HG03135 (cell line): ENCODE results near the gene RAB31.
"Not testable (repeated sequence)": the region's sequence is repeated elsewhere in the genome, so short reads cannot be mapped to it uniquely, and the experiment has no call there.

Experiments used
- ATAC-seq: cut with Tn5 transposase; IDR thresholded peaks from one replicate; pipeline ENCODE4 v1.9.1; 2021; ENCODE audit warnings: mild to moderate bottlenecking, moderate library complexity; ENCODE audit not compliant: unreplicated experiment

The RAB31 gene

DNA sequence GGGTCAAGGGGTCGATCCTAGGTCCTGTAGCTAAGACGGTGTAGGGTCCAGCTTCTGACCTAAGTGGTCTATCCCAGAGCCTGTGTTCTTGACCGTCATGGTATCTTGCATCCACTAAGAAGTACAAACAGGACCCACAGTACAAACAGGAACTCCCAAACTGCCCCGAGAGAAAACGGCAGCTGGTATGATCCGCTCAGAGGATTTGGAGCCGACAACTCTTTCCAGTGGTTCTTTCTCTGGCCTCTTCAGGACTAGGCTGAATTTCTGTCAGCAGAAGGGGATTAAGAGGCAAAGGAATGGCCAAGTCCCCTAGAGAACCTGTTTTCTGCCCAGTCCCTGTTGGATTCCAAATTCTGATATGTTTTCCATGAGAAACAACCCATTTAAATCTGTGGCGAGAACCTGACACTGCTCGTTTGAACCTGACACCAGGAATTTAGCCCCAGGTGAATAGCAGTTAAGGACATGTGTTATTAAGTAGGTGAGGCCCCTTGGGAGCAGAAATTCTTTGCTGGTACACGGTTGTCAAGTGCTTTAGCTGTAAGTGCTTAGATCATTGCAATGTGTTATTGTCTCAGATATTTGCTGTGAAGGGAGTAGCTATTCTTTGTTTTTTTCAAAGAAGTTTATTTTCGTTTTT lies 127.1 kb downstream of the RAB31 start:
- ATAC-seq = no peak

DNA sequence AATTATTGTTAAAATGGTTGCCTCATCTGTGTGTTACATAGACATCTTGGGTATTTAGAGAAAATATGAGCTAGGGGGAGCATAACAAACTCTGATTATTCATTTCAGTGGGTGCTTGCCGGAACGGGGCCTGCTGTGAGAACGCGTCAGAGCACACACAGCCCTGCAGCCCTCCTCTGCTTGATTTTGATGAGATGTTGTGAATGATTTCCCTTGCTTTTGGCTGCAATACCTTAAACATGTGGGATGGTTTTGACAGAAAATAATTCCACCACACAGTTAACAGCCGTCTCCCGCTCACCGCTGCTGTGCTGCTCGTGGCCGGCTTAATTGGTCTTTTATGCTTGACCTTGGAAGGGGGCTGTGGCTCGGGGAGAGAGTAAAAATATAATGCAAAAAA lies 127.7 kb downstream of the RAB31 start:
- no peak for ATAC-seq

DNA sequence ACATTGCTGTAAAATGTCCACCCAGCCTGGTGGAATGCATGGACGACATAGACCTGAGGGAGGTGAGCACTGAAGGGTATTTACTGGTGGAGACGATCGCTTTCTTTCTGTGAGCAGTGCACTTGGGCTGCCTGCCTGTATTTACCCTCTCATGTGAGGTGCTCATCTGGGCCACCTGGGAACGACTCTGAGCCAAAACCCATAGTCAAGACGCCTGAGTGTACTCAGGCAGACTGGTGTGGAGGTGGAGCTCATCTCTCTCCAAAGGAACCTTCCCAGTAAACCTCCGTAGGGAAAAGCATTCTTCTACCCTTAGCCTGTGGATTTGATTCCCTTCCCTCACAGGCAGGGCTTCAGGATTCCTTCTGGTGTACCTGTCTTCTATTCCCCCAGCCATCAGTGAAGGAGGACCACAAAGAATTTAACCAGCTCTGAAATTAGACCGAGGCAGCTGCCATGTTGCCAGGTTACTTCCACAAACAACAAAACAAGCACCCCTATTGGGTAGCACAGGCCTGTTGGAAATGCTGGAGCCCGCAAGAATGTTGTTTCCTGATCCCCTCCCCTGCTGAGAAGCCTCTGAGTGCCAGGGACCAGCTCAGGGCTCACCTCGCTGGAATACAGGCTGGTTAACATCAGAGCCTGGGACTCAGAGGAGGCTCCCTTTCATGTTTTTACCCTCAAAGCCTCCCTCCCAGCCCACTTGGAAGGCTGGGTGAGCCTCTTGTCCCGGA lies 130.2 kb downstream of the RAB31 start:
- ATAC-seq = no peak

DNA sequence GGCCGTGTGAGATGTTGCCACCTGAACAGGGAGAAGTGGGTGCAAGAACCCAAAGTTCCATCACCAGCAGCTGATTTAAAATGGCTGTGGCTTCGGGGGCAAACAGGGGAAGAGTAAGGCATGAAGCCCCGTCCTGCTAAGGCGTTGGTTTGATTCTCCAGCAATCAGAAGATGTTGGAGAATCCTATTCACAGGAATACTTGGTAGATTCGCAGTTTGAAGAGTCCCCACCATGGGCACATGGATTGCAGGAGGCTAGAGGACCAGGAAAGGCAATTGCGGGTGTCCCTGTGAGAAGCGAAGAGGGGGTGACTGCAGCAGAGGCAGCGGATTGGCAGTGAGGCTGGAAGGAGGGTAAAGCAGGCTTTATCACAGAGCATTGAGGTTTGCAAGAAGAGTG lies 131.1 kb downstream of the RAB31 start:
- no peak for ATAC-seq

DNA sequence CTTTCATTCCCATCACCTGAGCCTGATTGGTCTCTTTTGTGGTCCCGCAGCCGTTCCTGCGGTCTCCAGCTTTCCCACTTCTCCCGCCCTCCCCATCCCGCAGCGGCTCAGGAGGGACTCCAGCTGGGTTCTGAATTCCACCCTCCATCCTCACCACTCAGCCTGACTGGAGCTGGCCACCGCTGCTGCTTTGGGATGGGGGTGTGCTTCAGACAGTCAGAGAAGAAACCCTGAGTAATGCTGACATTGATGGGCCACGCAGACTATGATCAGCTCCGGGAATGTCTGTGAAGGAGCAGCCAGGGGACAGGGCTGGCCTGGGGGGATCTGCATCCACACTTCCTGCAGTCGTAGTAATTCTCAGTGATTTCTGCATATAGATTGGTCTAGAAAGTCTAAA lies 131.8 kb downstream of the RAB31 start:
- ATAC-seq = no peak

DNA sequence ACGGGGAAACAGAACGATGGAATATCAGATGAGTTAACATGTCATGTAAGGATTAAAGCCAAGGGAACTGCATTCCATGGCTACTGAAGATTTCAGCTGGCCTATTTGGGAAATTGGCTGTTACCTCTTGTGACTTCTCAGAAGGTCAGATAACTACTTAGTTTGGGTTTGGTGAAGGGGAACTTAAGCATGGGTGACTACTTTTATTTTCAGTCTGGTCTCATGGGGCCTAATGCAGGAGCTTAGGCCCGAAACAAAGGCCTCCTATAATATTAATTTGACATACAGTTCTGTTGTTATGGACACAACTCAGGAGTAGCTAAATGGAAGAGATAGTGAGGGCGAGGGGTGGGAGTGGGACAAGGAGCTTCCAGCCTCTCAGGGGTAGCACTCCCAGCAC lies 133.7 kb downstream of the RAB31 start:
- no peak for ATAC-seq

DNA sequence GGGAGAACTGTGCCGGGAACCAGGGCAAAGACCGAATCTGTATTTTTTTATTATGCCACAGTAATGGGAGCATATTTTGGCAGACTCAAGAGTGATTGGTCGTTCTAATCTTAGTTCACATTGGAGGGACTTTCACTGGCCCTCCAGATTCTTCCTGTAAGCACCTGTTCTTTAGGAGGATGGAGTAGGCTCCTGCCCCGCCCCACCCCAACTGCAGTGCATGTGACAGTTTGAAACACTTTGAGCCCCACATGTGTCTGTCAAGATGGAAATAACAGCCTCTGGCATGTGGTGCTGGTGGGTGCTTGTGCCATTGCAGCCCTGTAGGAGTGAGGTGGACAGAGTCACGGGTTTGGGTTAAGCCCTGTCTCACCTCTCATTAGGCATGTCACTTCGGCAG lies 134.3 kb downstream of the RAB31 start:
- no peak for ATAC-seq

DNA sequence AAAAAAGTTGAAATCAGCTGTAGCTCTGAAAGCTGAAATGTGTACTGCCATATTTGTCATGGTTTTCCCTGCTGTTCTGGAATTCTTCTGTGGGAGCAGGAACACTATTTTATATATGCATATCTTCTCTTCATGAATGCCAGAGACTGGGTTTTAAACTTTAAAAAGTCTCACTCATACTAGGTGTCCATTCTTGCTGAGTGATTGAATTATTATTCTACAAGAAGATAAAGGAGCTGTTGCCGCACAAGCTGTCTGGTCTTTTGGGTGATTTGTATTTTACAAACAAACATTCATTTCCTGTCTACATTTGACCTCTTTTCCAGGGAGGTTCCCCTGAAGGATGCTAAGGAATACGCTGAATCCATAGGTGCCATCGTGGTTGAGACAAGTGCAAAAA lies 137.2 kb downstream of the RAB31 start:
- no peak for ATAC-seq

DNA sequence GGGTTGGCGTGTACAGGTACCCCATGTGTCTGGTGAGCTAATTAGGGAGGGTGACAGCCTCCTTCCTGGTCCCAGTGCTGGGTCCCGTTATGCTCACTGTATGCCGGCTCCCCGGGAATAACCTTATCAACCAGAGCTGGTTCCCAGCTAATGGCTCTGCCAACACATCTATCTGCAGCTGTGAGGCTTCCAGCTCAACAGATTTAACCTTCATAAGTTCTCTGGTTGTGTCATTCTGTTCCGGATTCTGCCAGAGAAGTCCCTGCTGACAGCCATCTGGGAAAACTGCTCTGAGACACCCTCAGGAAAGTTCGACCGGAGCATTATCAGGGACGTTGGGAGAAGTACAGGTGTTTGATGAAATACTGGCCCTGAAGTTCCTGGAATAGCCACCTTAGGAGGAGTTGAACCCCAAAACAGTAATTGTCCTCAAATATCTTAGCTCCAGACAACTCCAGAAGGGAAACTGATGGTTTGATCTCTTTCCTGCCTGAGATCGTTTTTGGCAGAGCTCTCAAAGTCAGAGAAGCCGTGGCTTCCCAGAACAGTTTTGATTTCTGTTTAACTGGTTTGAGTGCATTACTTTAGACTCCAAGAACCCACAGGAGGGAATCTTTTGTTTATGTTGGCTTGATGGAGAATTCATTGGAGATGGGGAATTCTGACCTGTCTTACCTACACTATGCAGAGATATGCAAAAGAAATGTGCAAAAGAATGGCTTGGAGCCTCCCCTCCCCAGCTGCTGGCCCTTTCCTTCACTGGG lies 138.2 kb downstream of the RAB31 start:
- ATAC-seq = no peak

DNA sequence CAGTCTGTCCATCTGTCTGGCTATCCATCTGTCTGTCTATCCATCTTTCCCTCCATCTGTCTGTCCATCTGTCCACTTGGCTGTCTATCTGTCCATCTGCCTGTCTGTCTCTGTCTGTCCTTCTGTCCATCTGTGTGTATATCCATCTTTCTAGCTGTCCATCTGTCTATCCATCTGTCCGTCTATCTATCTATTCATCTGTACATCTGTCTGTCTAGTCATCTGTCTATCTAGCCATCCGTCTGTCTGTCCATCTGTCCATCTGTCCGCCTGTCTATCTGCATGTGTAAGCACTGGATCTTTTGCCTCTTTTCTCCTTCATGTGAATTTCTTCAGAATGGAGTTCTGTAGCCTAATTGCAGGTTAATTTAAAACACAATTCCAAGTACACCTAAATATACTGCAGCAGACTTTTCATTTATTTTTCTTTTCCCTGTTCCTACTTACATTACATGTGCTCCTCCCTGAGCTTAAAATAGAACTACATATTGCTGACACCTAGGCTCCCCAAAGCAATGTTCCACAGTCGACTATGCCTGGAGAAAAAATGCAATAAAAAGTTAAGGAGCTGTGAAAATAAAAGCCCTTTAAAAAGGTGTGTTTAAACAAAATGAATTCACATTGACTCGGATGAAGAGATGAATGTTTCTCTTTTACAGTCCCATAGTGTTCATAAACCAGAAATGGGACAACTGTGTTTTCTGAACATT lies 140.2 kb downstream of the RAB31 start:
- ATAC-seq = no peak

DNA sequence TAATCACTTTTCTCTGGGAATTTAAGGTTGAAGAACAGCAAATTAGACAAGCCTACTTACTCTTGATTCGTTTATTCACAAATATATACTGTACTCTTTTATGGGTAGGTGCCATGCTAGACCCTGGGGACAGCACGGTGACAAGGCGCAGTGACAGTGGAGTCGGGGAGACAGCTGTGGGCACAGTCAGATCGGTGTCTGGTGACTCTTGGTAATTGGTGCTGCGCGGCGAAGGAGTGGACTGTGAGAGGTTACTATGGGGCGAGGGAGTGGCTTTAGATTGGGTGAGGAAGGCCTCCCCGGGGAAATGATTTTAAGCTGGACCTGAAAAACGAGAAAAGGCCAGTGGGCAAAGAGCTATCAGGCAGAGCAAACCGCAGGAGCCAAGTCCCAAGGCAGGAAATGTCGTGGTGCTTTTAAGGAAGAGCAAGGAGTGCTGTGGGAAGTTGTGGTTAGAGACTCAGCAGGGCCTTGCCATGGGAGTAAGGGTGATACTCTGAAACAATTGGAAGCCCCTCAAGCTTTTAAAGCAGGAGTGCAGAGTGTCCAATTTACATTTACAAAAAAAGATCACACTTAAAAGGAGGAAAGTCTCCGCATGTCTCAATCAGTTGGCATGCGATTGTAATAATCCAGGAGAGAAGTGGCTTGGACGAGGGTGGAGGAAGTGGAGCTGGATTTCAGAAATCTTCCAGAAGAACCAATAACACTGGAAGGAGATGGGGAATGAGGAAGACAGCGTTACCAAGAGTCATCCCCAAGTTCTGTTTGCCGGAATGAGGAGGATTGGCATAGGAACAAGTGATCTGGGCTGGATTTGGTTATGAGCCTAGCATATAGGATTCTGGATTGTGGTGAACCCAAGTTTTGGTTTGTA lies 141.5 kb downstream of the RAB31 start:
- no peak for ATAC-seq

DNA sequence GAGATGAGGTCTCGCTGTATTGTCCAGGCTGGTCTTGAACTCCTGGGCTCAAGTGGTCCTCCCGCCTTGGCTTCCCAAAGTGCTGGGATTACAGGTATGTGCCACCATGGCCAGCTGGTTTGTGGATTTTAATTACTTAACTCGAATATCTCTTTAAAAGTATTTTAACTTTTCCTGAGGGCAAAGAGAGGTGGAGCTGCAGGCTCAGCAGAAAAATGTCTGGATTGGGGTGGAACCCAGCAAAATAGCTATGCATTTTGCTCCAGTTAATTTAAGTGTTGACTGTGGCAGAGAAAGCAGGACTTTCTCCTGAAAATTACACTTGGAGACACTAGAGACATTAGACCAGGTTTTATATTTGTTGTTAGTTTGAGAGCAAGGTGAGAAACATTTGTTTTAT lies 142.2 kb downstream of the RAB31 start:
- no peak for ATAC-seq

DNA sequence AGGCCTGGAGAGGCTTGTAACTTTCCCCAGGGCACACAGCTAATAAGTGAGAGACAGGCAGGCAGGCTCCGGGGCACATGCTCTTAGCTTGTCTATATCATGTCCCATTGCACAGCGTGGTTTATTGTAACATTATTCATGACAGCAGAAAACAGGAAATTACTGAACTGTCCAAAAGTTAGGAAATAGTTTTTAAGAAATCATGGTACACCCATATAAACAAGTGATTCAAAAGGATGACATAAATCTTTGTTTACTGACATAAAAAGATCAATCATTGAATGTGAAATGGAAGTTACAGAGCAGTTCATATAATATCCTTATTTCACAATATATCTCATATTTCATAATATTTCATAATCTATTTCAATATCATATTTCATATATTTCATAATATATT lies 143.4 kb downstream of the RAB31 start:
- ATAC-seq = no peak

DNA sequence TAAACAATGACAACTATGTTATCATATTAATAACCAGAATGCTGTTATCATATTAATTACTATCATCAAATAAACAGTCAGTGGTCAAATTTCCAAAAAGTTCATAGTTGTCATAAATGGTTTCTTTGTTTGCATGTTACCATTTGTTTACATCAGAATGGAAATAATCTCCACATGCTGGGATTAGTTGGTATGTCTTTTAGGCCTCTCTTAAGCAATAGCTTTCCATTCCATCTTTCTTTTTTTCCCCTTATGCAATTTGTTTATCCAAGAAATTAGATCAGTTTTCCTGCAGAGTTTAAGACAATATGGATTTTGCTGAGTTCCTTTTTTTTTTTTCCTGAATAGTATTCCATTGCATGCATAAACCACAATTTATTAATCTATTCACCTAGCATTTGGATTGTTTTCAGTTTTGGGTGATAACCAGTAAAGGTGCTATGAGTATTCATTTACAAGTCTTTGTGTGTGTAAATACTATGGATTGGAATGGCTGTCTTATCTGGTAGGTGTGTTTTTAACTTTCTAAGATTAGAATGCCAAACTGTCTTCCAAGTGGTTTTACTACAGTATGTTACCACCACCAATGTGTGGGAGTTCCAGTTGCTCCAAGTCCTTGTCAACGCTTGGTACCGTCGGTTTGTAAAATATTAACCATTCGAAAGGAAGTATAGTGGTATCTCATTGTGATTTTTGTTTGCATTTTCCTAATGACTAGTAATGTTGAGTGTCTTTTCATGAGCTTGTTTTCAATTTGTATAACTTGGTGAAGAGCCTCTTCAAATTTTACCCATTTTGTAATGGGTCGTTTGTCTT lies 144.4 kb downstream of the RAB31 start:
- ATAC-seq = no peak

DNA sequence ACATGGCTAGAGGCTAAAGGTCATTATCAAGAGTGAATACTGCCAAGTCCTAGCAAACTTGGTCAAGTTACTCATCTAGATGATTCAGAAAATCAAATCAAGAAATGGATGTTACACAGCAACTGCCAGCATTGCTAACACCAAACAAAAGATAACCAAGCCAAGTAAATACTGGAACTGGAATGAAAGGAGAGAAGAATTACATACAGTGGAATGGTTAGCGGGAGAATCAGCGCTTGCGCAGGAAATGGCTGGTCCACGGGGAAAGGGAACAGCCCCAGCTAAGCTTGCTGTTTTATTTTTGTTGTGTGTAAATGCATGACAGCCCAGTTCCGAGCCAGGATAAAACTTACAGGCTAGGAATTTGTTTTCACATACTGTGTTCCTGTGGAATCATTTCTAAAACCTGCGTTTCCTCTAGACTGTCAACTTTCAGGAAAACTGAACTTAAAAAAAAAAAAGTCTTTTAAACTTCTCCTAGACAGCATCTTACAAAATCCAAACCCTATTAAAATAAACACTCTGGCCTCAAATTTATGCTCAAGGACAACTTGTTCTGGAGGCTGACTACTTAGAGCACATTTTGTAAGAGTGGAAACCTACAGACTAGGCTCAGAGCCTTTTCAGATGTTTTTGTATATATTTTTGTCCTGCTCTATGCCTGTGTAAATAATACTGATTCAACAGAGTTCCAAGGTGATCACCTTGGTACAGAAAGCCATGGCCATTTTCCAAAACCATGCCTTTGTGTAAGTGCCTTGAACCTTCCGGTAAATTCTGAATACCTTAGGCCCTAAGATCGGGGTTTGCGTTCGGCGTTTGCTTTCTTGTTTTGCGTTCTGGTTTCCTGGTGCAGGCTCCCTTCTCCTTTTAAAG lies 146.9 kb downstream of the RAB31 start:
- ATAC-seq = no peak

DNA sequence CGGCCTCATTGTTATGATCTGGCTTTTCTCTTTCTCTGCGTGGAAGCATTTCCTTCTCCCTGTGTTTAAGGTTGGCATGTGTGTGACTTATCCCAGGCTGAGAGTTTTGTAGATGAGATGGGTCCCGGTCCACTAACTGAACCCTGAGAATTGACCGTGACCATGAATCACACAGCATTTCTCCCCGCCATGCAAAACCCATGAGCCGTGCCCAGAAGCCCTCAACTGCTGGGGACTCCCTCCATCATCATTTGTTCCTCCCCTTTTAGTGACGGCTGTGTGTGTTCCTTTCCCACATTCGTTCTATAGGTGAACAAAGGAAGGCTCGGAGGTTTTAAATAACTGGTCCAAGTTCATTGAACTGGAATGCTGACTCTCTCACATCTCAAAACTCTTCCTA lies 147.6 kb downstream of the RAB31 start:
- ATAC-seq = no peak

DNA sequence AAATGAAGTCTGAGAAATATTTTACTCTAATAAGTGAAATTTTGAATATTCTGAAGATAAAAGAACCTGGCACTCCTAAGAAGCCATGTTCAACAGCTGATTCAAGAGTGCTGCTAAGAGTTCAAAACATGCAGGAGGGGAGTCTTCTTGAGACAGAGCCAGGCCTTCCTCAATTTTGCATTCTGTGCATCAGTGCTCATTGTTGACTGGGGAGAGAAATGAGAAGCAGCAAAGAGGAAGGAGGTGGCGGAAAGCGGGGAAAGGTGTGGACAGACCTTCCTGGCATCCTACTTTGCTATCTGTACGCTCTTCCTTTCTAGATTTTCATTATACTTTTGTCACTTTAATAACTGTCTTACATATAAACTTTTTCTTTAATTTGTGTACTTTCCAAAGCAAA lies 148.0 kb downstream of the RAB31 start:
- ATAC-seq = no peak

DNA sequence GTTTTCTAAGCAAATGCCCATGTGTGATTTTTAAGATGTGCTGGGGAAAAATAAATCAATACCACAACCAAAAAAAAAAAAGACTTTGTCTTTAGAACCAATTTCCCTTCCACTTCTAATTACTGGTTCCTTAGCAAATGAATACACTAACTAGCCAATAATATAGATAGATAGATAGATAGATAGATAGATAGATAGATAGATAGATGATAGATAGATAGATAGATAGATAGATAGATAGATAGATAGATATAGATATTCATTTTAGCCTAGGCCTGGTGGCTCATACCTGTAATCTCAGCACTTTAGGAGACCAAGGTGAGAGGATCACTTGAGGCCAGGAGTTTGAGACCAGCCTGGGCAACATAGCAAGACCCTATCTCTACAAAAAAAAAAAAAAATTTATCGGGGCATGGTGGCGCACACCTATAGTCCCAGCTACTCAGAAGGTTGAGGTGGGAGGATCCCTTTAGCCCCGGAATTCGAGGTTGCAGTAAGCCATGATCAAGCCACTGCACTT lies 149.4 kb downstream of the RAB31 start:
- not testable (repeated sequence) for ATAC-seq
